Measurements from ENCODE around the gene DUSP3. TPM values are rescaled to one million over a fixed set of nuclear protein-coding genes. Genes with fewer than 3 reads are reported as not detected.
"Not testable (repeated sequence)": the region's sequence is repeated elsewhere in the genome, so short reads cannot be mapped to it uniquely, and the experiment has no call there.

Gene DUSP3
- total RNA-seq, 1 donor from 2014 or later, result 80.3 TPM

DNA sequence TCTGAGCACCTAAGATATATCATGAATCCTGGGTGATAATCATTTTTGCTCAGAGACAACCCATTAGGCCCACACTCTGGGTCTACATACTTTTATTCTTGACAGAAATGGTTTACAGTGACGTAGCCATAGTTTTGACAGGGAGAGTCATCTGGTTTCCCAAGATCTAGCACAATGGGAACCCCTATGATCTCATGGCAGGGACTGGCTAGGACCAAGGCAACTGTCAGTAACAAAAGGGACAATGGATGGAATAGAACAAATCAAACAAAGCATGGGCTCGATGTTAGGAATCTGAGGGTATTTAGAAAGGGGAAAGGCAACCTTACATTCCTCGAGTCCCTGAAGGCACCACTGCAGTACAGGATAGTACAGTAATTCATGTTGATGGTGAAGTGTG is 22.0 kb upstream of the DUSP3 start:
- no peak for DNase-seq

DNA sequence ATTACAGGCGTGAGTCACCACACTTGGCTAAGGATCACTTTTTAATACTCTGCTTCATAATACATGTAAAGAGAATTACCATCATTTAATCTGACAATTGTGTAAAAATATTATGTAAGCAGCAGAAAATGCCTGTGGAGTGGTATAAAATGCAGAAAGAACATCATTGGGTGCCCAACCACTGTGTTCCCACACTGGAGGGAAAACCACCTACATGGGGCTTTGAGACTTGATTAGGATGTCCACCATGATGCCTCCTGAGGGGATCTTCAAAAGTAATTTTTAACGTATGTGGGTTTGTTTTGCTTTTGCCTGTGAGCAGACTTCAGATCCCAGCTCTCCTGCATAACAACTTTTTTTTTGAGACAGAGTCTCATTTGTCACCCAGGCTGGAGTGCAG is 20.3 kb upstream of the DUSP3 start:
- DNase-seq, result no peak

DNA sequence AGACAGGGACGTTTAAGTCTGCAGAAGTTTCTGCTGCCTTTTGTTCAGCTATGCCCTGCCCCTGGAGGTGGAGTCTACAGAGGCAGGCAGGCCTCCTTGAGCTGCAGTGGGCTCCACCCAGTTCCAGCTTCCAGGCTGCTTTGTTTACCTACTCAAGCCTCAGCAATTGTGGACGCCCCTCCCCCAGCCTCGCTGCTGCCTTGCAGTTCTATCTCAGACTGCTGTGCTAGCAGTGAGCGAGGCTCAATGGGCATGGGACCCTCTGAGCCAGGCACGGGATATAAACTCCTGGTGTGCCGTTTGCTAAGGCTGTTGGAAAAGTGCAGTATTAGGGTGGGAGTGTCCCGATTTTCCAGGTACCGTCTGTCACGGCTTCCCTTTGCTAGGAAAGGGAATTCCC is 19.2 kb upstream of the DUSP3 start:
- not testable (repeated sequence) for DNase-seq

DNA sequence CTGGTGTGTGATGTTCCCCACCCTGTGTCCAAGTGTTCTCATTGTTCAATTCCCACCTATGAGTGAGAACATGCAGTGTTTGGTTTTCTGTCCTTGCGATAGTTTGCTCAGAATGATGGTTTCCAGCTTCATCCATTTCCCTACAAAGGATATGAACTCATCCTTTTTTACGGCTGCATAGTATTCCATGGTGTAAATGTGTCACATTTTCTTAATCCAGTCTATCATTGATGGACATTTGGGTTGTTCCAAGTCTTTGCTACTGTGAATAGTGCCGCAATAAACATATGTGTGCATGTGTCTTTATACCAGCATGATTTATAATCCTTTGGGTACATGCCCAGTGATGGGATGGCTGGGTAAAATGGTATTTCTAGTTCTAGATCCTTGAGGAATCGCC is 13.9 kb upstream of the DUSP3 start:
- not testable (repeated sequence) for DNase-seq

DNA sequence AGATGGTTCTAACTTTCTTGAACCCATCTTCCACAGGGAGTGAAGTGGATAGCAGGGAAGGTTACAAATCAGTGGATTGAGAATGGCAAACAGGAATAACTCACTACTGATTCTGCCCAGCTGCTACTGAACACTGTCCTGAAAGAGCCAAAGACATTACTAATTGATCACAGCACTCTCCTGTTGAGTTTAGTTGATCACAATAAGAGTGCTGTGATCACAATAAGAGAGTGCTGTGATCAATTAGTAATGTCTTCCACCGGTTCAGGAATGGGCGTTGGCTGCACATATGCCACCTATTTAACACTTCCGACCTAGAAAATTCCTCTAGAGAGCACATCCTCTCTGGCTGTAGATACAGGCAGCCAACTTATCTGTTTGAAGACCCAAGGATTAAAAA is 12.8 kb upstream of the DUSP3 start:
- DNase-seq, result peak; percentile 55

- no peak for DNase-seq
Observed at GRCh38 chr17:43790311-43790940, 11.6 kb upstream of the DUSP3 start.

GRCh38 chr17:43789482-43789881 is 10.7 kb upstream of the DUSP3 start:
- no peak for DNase-seq

DNA sequence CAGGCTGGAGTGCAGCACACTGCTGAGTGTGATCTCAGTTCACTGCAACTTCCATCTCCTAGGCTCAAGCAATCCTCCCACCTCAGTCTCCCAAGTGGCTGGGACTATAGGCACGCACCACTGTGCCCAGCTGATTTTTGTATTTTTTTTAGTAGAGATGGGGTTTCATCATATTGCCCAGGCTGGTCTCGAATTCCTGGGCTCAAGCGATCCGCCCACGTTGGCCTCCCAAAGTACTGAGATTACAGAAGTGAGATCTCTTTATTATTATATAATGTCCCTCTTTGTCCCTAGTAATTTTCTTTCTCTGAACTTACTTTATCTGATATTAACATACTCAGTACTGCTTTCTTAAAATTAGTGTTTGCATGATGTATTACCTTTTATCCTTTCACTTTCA is 9.8 kb upstream of the DUSP3 start:
- DNase-seq, result no peak

- no peak for DNase-seq
Observed at GRCh38 chr17:43787728-43788127, 9.0 kb upstream of the DUSP3 start.

- DNase-seq, result no peak
Observed at GRCh38 chr17:43784628-43785101, 5.9 kb upstream of the DUSP3 start.

GRCh38 chr17:43784068-43784467 is 5.3 kb upstream of the DUSP3 start:
- no peak for DNase-seq

- DNase-seq, result no peak
Observed at GRCh38 chr17:43782913-43783680, 4.3 kb upstream of the DUSP3 start.

GRCh38 chr17:43780135-43780534 is 1.4 kb upstream of the DUSP3 start, which contains the start of gene CFAP97D1:
Gene CFAP97D1 (plus strand): TSS chr17:43780435. CDS start chr17:43780463, 28 bp downstream.
- DNase-seq, result no peak

GRCh38 chr17:43779145-43780125 is 658 bp upstream of the DUSP3 start:
- DNase-seq, result no peak

GRCh38 chr17:43774304-43775250 is 4.2 kb downstream of the DUSP3 start:
- no peak for DNase-seq

- no peak for DNase-seq
Observed at GRCh38 chr17:43772877-43773648, 5.7 kb downstream of the DUSP3 start.

GRCh38 chr17:43771463-43771862 is 7.3 kb downstream of the DUSP3 start:
- DNase-seq, result no peak

- DNase-seq, result no peak
Observed at GRCh38 chr17:43770957-43771356, 7.8 kb downstream of the DUSP3 start.

- no peak for DNase-seq
Observed at GRCh38 chr17:43769859-43770258, 8.9 kb downstream of the DUSP3 start.

GRCh38 chr17:43769426-43769825 is 9.4 kb downstream of the DUSP3 start:
- DNase-seq, result no peak

GRCh38 chr17:43768943-43769342 is 9.8 kb downstream of the DUSP3 start:
- DNase-seq, result no peak
